NCI-H2227 (cell line): Measurements from ENCODE around the gene HRK.

Experiments used
- DNase-seq: peaks from one replicate; lab custom pipeline; 2025; ENCODE audit not compliant: unreplicated experiment; lab: John Stamatoyannopoulos, UW

HRK gene

GRCh38 chr12:116898669-116899068, 17.4 kb upstream of the HRK start:
- DNase-seq, result no peak

- DNase-seq, result no peak
Measured at GRCh38 chr12:116897476-116897875, 16.2 kb upstream of the HRK start.

GRCh38 chr12:116896411-116896924, 15.2 kb upstream of the HRK start:
- no peak for DNase-seq

GRCh38 chr12:116894913-116895312, 13.7 kb upstream of the HRK start:
- DNase-seq, result no peak

GRCh38 chr12:116892349-116893140, 11.3 kb upstream of the HRK start:
- peak; percentile 43 for DNase-seq

GRCh38 chr12:116891019-116891418, 9.8 kb upstream of the HRK start:
- DNase-seq, result no peak

- no peak for DNase-seq
Measured at GRCh38 chr12:116890330-116890729, 9.1 kb upstream of the HRK start.

- DNase-seq, result no peak
Measured at GRCh38 chr12:116887897-116888296, 6.7 kb upstream of the HRK start.

GRCh38 chr12:116887244-116887643, 6.0 kb upstream of the HRK start:
- DNase-seq, result no peak

GRCh38 chr12:116885491-116885890, 4.2 kb upstream of the HRK start:
- no peak for DNase-seq

GRCh38 chr12:116884871-116885270, 3.6 kb upstream of the HRK start:
- DNase-seq, result no peak

- DNase-seq, result peak; percentile 41
Measured at GRCh38 chr12:116882742-116883141, 1.5 kb upstream of the HRK start.

GRCh38 chr12:116881877-116882507, 751 bp upstream of the HRK start:
- DNase-seq, result no peak

GRCh38 chr12:116880817-116881324, 370 bp downstream of the HRK start:
- peak; percentile 65 for DNase-seq

- DNase-seq, result no peak
Measured at GRCh38 chr12:116880213-116880816, 926 bp downstream of the HRK start.

GRCh38 chr12:116879509-116880212, 1.6 kb downstream of the HRK start:
- DNase-seq, result no peak

GRCh38 chr12:116878567-116879508, 2.4 kb downstream of the HRK start:
- DNase-seq, result no peak

- DNase-seq, result peak; percentile 52
Measured at GRCh38 chr12:116876151-116876869, 4.9 kb downstream of the HRK start.

- no peak for DNase-seq
Measured at GRCh38 chr12:116874324-116874995, 6.8 kb downstream of the HRK start.
